ENCODE results near the gene PRDM16.

DNA sequence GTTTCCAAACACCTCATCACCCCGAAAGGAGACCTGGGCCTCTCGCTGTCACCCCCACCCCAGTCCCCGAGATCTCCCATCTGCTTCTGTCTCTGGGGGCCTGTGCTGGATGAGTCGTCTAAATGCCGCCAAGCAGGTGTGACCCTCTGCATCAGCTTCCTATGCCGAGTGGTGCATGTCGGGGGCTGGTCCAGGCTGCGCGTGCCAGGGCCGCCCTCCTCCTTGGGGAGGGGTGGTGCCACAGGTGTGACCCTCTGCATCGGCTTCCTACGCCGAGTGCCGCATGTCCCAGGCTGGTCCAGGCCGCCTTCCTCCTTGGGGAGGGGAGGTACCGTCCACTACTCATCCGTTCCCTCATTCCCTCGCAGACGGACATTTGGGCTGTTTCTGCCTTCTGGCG lies 115.7 kb downstream of the PRDM16 start:
- TF ChIP-seq ESRRG (CRISPR knock-in tag; IDR thresholded peaks at IDR 0.05): no peak
- TF ChIP-seq, protein P1, sequence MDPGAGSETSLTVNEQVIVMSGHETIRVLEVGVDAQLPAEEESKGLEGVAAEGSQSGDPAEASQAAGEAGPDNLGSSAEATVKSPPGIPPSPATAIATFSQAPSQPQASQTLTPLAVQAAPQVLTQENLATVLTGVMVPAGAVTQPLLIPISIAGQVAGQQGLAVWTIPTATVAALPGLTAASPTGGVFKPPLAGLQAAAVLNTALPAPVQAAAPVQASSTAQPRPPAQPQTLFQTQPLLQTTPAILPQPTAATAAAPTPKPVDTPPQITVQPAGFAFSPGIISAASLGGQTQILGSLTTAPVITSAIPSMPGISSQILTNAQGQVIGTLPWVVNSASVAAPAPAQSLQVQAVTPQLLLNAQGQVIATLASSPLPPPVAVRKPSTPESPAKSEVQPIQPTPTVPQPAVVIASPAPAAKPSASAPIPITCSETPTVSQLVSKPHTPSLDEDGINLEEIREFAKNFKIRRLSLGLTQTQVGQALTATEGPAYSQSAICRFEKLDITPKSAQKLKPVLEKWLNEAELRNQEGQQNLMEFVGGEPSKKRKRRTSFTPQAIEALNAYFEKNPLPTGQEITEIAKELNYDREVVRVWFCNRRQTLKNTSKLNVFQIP (CRISPR knock-in tag; IDR thresholded peaks at IDR 0.05; ENCODE audit: borderline replicate concordance, low read depth): no peak
- no peak for TF ChIP-seq PPARA (CRISPR knock-in tag; IDR thresholded peaks at IDR 0.05; ENCODE audit: borderline replicate concordance)
- TF ChIP-seq TSHZ2 (CRISPR knock-in tag; IDR thresholded peaks at IDR 0.05): no peak
- TF ChIP-seq SNAI2 (CRISPR knock-in tag; IDR thresholded peaks at IDR 0.05): no peak
- no peak for TF ChIP-seq CSDC2 (CRISPR knock-in tag; IDR thresholded peaks at IDR 0.05)
